ENCODE results near the gene GABRQ. TPM values are rescaled to one million over a fixed set of nuclear protein-coding genes. Genes with fewer than 3 reads are reported as not detected.
A peak's percentile ranks its signal among the peaks of the same experiment; 100 is the strongest.

The GABRQ gene
- total and polyA plus RNA-seq, 2 of the 13 experiments (the other 11 are each of a cell fraction or from before 2014, with no cell fraction given), result not detected

GRCh38 chrX:152656087-152656486 is 18.4 kb downstream of the GABRQ start (continued):
- TF ChIP-seq, protein P1, sequence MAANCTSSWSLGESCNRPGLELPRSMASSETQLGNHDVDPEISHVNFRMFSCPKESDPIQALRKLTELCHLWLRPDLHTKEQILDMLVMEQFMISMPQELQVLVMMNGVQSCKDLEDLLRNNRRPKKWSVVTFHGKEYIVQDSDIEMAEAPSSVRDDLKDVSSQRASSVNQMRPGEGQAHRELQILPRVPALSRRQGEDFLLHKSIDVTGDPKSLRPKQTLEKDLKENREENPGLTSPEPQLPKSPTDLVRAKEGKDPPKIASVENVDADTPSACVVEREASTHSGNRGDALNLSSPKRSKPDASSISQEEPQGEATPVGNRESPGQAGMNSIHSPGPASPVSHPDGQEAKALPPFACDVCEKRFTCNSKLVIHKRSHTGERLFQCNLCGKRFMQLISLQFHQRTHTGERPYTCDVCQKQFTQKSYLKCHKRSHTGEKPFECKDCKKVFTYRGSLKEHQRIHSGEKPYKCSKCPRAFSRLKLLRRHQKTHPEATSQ (CRISPR knock-in tag; IDR thresholded peaks at IDR 0.05; ENCODE audit: borderline replicate concordance), result no peak
- no peak for TF ChIP-seq HNRNPUL1 (IDR thresholded peaks at IDR 0.05; ENCODE audit: low read depth, low read length)

GRCh38 chrX:152656890-152657289 is 19.2 kb downstream of the GABRQ start:
- FAIRE-seq, result peak; percentile 15
- intact Hi-C loops (cut with micrococcal nuclease; ENCODE audit: unreplicated experiment) (no loop called here), in situ Hi-C loops (cut with HindIII; ENCODE audit: extremely low pct_ligation_motif_present, low pct_unique_long_range_greater_than_20kb) (no loop called here)
- Histone ChIP-seq H3K27ac (ENCODE audit: extremely low read length, insufficient read depth, low read length) (no peak overlapping the region), H3K4me1 (ENCODE audit: insufficient read depth, low read length) (peaks cover 11% of the 10 kb centered on the region), H2AFZ (ENCODE audit: low read length) (no peak overlapping the region), H4K20me1 (ENCODE audit: insufficient read depth, low read length) (no peaks in the 10 kb centered on the region), H3K27me3 (ENCODE audit: control insufficient read depth in 1 of 2, insufficient read depth in 2 of 2, low read length in 2 of 2) (no peaks in the 10 kb centered on the region), H3K9ac (ENCODE audit: insufficient read depth, low read depth, low read length) (no peak overlapping the region), H3K4me3 (replicated peaks in 1 of 3; ENCODE audit: insufficient read depth in 1 of 3, low read depth in 2 of 3, low read length in 3 of 3) (no peak overlapping the region), H3K4me2 (ENCODE audit: low read depth, low read length) (no peak overlapping the region), H3K9me3 (ENCODE audit: low read length) (no peaks in the 10 kb centered on the region), H3K79me2 (ENCODE audit: insufficient read depth, low read length) (no peaks in the 10 kb centered on the region), H3K36me3 (replicated peaks in 1 of 2; ENCODE audit: control insufficient read depth in 1 of 2, insufficient read depth in 2 of 2, low read length in 2 of 2) (no peaks in the 10 kb centered on the region)
- 0% methylated on average over 3 of the region's 7 CpGs for whole genome bisulfite sequencing (ENCODE audit: low lambda C conversion rate)
- peak; percentile 10 for DNase-seq (ENCODE audit: low spot score)
- no TSS peak for BruUV-seq (replicated peaks)
- ATAC-seq, result peak; percentile 84
- ChIA-PET CTCF (ENCODE audit: low intra/inter-chr PET ratio, low total read pairs) (no interaction called here), POLR2A (no interaction called here)
- TF ChIP-seq MTF1 (CRISPR knock-in tag; IDR thresholded peaks at IDR 0.05) (no peak), HNF4A (CRISPR knock-in tag; IDR thresholded peaks at IDR 0.05) (peak; percentile 70), ZNF704 (CRISPR knock-in tag; IDR thresholded peaks at IDR 0.05; ENCODE audit: borderline replicate concordance) (no peak), HCFC1 (IDR thresholded peaks at IDR 0.05; ENCODE audit: low read depth, low read length) (no peak), POGZ (CRISPR knock-in tag; IDR thresholded peaks at IDR 0.05) (no peak), ZNF891 (CRISPR knock-in tag; IDR thresholded peaks at IDR 0.05) (no peak), ARID4A (CRISPR knock-in tag; IDR thresholded peaks at IDR 0.05; ENCODE audit: borderline replicate concordance) (no peak), PAWR (CRISPR knock-in tag; IDR thresholded peaks at IDR 0.05; ENCODE audit: borderline replicate concordance) (no peak), ZNF564 (CRISPR knock-in tag; IDR thresholded peaks at IDR 0.05) (no peak), ATF4 (CRISPR knock-in tag; IDR thresholded peaks at IDR 0.05) (no peak), RBM39 (IDR thresholded peaks at IDR 0.05; ENCODE audit: low read depth, low read length, poor library complexity, severe bottlenecking) (no peak)
- TF ChIP-seq, protein P2, sequence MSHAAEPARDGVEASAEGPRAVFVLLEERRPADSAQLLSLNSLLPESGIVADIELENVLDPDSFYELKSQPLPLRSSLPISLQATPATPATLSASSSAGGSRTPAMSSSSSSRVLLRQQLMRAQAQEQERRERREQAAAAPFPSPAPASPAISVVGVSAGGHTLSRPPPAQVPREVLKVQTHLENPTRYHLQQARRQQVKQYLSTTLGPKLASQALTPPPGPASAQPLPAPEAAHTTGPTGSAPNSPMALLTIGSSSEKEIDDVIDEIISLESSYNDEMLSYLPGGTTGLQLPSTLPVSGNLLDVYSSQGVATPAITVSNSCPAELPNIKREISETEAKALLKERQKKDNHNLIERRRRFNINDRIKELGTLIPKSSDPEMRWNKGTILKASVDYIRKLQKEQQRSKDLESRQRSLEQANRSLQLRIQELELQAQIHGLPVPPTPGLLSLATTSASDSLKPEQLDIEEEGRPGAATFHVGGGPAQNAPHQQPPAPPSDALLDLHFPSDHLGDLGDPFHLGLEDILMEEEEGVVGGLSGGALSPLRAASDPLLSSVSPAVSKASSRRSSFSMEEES (CRISPR knock-in tag; IDR thresholded peaks at IDR 0.05), result no peak
